ENCODE results near the gene RAB11B.
A peak's percentile ranks its signal among the peaks of the same experiment; 100 is the strongest.
"Not testable (repeated sequence)": the region's sequence is repeated elsewhere in the genome, so short reads cannot be mapped to it uniquely, and the experiment has no call there.

The RAB11B gene

GRCh38 chr19:8370176-8371010 lies 19.8 kb upstream of the RAB11B start:
- DNase-seq (ENCODE audit: low read depth in 2 of 2): no peak

GRCh38 chr19:8371011-8371804 lies 19.0 kb upstream of the RAB11B start:
- no peak for DNase-seq (ENCODE audit: low read depth in 2 of 2)

GRCh38 chr19:8373867-8374813 lies 16.0 kb upstream of the RAB11B start:
- no peak for DNase-seq (ENCODE audit: low read depth in 2 of 2)

DNA sequence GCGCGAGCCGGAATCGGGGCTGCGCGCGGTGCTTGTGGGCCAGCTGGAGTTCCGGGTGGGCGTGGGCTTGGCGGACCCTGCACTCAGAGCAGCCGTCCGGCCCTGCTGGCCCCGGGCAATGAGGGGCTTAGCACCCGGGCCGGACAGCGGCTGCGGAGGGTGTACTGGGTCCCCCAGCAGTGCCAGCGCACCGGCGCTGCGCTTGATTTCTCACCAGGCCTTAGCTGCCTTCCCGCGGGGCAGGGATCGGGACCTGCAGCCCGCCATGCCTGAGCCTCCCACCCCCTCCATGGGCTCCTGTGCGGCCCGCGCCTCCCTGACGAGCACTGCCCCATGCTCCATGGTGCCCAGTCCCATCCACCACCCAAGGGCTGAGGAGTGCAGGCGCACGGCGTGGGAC lies 14.4 kb upstream of the RAB11B start:
- DNase-seq (ENCODE audit: low read depth in 2 of 2): not testable (repeated sequence)

DNA sequence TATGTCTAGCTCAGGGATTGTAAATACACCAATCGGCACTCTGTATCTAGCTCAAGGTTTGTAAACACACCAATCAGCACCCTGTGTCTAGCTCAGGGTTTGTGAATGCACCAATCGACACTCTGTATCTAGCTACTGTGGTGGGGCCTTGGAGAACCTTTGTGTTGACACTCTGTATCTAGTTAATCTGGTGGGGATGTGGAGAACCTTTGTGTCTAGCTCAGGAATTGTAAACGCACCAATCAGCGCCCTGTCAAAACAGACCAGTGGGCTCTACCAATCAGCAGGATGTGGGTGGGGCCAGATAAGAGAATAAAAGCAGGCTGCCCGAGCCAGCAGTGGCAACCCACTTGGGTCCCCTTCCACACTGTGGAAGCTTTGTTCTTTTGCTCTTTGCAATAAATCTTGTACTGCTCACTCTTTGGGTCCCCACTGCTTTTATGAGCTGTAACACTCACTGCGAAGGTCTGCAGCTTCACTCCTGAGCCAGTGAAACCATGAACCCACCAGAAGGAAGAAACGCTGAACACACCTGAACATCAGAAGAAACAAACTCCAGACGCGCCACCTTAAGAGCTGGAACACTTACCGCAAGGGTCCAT lies 13.7 kb upstream of the RAB11B start:
- not testable (repeated sequence) for DNase-seq (ENCODE audit: low read depth in 2 of 2)

GRCh38 chr19:8377598-8377997 lies 12.6 kb upstream of the RAB11B start:
- no peak for DNase-seq (ENCODE audit: low read depth in 2 of 2)

- not testable (repeated sequence) for DNase-seq (ENCODE audit: low read depth in 2 of 2)
Measured at GRCh38 chr19:8379156-8379891, 10.8 kb upstream of the RAB11B start.

DNA sequence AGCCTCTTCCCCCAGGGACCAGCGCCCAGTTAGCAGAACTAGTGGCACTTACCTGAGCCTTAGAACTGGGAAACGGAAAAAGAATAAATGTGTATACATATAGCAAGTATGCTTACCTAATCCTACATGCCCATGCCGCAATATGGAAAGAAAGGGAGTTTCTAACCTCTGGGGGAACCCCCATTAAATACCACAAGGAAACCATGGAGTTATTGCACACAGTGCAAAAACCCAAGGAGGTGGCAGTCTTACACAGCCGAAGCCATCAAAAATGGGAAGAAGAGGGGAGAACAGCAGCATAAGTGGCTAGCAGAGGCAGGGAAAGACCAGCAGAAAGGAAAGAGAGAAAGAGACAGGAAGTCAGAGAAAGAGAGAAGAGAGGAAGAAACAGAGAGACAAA lies 5.6 kb upstream of the RAB11B start:
- DNase-seq (ENCODE audit: low read depth in 2 of 2): not testable (repeated sequence)

DNA sequence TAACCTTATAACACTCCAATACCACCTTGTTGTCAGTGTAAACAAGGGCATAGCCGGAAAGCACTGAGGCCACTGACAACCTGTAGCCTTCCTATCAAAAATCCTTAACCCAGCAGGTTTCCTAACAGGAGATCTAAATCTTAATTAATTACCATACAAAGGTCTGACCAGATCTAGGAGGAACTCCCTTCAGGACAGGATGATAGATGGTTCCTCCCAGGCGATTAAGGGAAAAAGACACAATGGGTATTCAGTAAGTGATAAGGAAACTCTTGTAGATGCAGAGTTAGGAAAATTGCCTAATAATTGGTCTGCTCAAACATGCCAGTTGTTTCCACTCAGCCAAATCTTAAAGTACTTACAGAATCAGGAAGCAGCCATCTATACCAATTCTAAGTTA lies 5.1 kb upstream of the RAB11B start:
- not testable (repeated sequence) for DNase-seq (ENCODE audit: low read depth in 2 of 2)

DNA sequence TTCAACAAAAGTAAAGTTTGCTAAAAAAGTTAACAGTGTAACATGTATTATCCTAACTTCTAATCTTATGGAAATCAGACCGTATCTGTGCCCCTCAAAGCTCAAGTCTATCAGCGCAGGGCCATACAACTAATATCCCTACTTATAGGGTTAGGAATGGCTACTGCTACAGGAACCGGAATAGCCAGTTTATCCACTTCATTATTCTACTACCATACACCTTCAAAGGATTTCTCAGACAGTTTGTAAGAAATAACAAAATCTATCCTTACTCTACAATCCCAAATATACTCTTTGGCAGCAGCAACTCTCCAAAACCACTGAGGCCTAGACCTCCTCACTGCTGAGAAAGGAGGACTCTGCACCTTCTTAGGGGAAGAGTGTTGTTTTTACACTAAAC lies 4.6 kb upstream of the RAB11B start:
- DNase-seq (ENCODE audit: low read depth in 2 of 2): not testable (repeated sequence)

- not testable (repeated sequence) for DNase-seq (ENCODE audit: low read depth in 2 of 2)
Measured at GRCh38 chr19:8386419-8386818, 3.7 kb upstream of the RAB11B start.

DNA sequence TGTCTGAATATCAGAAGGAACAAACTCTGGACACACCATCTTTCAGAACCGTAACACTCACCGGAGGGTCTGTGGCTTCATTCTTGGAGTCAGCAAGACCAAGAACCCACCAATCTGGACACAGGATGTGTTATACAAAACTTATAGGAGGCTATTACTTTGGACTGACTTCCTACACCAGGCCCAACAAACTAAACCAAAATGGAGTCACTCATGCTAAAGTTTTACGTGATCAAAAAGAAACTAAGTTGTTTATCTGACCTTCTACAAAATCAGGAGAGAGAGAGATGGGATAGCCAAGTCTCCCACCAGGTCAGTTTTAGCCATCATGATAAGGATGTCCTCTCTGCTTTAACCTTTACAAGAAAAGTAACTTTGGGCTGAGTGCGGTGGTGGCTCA lies 3.2 kb upstream of the RAB11B start:
- no peak for DNase-seq (ENCODE audit: low read depth in 2 of 2)

GRCh38 chr19:8387688-8388611 lies 2.2 kb upstream of the RAB11B start:
- DNase-seq (ENCODE audit: low read depth in 2 of 2): no peak

DNA sequence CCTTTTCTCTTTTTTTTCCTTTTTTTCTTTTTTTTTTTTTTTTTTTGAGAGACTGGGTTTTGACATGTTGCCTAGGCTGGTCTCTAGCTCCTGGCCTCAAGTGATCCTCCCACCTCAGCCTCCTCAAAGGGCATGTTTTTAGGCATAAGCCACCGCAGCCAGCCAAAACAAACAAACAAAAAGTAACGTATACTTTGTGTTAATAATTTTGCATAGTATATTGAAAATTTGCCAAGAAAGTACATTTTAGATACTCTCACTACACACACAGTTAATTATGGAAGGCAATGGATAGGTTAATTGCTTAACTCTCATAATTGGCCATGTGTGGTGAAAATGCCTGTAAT lies 1.6 kb upstream of the RAB11B start:
- DNase-seq (ENCODE audit: low read depth in 2 of 2): no peak

- peak; percentile 78 to 80 for DNase-seq (ENCODE audit: low read depth in 2 of 2)
Measured at GRCh38 chr19:8390617-8390981, 439 bp downstream of the RAB11B start.

GRCh38 chr19:8391198-8392016 lies 1.2 kb downstream of the RAB11B start:
- no peak for DNase-seq (ENCODE audit: low read depth in 2 of 2)

GRCh38 chr19:8392017-8392591 lies 1.9 kb downstream of the RAB11B start:
- DNase-seq (ENCODE audit: low read depth in 2 of 2): no peak

DNA sequence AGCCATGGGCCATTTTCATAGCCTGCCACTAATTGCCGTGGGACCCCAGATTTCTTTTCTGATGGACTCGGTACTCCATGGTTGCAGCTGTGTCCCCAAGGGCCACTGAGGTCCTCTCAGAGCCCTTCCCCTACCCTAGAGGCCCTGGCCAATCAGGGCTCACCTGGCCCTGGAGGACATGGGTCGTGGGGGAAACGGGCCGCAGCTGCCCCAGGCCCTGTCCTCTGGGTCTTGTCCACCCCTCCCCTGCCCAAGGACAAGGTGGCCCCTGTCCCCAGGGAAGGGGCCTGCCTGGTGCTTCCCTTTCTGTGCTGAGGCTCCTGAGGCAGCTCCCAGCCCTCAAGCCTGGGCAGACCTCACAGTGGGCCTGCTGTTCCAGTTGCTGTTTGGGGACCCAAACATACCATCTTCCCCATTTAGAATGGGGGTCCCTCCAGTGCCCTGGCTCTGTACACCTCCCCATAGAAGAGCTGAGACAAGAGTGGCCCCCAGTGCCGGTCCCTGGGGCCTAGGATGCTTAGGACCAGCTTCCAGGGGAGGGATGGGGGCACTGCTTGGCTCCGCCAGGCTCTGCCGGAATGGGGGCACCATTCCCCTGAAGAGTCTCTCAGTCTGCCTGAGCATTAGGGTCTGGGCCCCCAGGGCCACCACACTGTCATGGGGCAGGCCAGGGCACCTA lies 3.2 kb downstream of the RAB11B start:
- DNase-seq (ENCODE audit: low read depth in 2 of 2): no peak
